T47D (cell line): Measurements from ENCODE around the gene CFL1.

Experiments used
- DNase-seq, 2 experiments: peaks; one replicate each; pipeline versions ENCODE4 v3.0.0 to v3.0.0-alpha.2; 2011 to 2012; ENCODE audit warnings: low read depth in 1 of 2, low spot score in 1 of 2
- JUND ChIP-seq: IDR thresholded peaks from 2 replicates; pipeline ENCODE4 v1.6.1; 2012; ENCODE audit warnings: low read depth
- in situ Hi-C: cut with HindIII; loops from 2 replicates; pipeline ENCODE4 v1.10.0; 2016; ENCODE audit warnings: low sequenced_read_pairs, low pct_unique_long_range_greater_than_20kb

Gene CFL1

GRCh38 chr11:65870706-65871681 is 13.0 kb upstream of the CFL1 start:
- in situ Hi-C loops = no loop called here
- TF ChIP-seq JUND = no peak

GRCh38 chr11:65870307-65870658 is 12.3 kb upstream of the CFL1 start:
- in situ Hi-C loops = no loop called here
- DNase-seq = no peak
- TF ChIP-seq JUND = no peak

More at GRCh38 chr11:65870706-65871681, 13.0 kb upstream of the CFL1 start:
- no peak for DNase-seq

DNA sequence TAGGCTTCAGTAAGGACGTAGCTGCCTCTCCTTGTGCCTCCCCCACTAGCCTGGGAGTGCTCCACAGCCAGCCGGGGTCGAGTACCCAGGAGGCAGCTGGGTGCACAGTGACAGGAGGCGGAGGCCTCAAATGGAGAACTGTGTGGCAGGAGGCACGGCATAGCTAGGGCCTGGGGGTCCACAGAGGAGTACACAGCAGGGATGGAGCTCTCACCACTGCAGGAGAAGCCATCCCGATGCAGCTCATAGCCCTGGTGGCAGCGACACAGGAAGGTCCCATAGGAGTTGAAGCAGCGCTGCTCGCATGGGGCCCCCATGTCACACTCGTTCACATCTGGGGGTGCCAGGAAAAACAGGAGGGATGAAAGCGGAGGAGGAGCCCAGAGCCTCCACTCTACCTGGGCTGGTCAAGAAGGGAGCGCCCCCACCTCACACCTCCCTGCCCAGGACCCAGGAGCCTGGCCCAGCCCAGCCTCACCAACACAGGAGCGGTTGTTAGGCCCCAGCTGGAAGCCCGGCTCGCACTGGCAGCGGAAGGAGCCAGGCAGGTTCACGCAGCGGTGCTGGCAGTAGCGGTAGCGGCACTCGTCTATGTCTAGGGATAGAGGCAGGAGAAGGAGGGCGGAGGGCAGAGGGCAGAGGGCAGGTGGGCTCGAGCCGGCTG is 11.8 kb upstream of the CFL1 start:
- TF ChIP-seq JUND = no peak
- DNase-seq = no peak
- in situ Hi-C loops = no loop called here

GRCh38 chr11:65868907-65869306 is 10.9 kb upstream of the CFL1 start:
- in situ Hi-C loops = no loop called here
- no peak for DNase-seq
- no peak for TF ChIP-seq JUND

DNA sequence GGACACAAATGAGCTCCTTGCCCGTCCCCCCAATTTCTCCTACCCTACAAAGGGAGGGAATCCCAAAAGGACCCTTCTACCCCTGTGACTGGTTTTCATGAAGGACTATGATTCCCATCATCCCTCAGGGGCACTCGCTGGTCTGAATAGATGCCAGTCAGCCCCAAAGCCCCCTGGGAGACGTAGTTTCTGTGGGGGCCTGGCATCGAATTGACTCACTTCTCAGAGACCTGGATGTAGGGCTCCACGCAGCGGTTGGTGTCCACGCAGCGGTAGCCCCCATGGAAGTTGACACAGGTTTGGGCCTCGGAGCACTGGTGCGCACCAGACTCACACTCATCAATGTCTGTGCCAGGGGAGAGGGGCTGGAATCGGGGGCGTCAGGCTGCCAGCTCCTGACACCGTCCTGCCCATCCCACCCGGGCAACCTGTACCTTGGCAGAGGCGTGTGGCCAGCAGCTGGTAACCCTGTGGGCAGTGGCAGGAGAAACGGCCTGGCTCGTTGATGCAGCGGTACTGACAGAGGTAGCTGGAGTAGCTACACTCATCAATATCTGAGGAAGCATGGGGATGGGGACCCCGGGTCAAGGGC is 10.2 kb upstream of the CFL1 start:
- in situ Hi-C loops = no loop called here
- TF ChIP-seq JUND = no peak
- DNase-seq = peak in 1 of 2 experiments; percentile 52

DNA sequence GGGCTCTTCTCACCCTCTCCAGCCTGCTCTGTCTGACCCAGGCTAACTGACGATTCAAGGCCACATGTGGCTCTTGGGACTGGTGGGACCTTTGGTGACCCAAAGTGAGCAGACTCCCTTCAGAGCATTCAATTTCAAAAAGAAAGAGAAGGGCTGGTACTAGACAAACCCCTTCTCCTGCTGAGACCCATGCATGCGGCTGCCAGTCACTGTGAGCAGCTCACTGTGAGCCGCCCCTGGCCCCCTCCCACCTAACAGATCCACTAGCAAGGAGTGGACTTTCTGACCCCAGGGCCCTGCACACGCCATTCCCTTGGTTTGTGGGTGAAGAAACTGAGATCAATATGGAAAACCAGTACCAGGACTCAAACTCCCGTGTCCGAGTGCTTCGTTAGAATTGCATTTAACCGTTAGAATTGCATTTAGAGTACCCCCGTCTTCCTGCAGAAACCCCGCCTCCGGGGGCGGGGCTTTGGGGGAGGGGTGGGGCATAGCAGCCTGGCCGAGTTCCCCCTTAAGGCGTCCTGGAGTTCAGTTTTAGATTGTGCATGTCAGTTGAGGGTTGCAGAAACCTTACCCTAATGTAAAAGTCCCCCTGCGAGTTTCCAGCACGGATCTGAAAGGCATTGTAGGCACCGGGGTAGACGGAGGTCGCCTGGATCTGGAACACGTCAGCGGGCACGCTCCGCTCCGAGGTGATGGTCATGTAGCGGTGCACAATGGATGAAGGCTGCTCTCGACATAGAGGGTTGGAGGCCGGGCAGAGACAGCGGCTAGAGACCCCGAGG is 9.5 kb upstream of the CFL1 start:
- DNase-seq = no peak
- in situ Hi-C loops = no loop called here
- TF ChIP-seq JUND = no peak

DNA sequence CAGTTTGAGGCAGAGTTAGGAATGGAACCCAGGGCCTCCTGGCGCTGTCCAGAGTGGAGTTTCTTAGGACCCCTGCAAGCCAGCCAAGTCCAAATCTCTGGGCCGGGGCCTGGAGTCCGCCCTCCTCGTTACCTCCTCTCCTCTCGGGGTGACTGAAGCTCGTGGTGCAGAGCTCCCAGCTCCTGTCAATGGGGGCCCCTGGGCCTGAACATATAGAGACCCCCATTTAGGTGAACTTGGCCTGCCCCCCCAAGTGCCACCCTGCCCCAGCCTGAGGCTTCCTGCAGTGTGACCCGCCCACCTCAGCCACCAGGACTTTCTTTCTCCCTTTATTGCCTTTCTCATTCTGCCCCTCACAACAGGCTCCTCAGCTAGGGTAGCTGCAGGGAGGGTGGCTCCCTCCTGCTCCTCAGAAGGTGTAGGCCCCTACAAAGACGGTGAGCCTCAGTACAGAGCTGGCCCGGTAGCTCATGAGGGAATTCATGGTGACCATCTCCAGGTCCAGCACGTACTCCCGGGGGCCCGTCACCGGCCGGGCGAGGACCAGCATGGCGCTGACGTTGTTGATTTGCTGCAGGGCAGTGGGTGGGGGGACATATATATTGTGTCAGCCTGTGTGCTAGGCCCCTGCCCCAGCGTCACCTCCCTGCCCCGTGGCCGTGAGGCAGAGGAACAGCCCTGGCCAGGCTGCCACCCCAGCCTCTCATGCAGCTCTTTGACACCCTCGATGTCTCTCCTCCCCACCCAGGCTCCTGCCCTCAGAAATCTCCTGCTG is 8.7 kb upstream of the CFL1 start:
- no peak for TF ChIP-seq JUND
- in situ Hi-C loops = no loop called here
- no peak for DNase-seq

GRCh38 chr11:65865550-65866172 is 7.7 kb upstream of the CFL1 start:
- DNase-seq = no peak
- no peak for TF ChIP-seq JUND
- in situ Hi-C loops = no loop called here

DNA sequence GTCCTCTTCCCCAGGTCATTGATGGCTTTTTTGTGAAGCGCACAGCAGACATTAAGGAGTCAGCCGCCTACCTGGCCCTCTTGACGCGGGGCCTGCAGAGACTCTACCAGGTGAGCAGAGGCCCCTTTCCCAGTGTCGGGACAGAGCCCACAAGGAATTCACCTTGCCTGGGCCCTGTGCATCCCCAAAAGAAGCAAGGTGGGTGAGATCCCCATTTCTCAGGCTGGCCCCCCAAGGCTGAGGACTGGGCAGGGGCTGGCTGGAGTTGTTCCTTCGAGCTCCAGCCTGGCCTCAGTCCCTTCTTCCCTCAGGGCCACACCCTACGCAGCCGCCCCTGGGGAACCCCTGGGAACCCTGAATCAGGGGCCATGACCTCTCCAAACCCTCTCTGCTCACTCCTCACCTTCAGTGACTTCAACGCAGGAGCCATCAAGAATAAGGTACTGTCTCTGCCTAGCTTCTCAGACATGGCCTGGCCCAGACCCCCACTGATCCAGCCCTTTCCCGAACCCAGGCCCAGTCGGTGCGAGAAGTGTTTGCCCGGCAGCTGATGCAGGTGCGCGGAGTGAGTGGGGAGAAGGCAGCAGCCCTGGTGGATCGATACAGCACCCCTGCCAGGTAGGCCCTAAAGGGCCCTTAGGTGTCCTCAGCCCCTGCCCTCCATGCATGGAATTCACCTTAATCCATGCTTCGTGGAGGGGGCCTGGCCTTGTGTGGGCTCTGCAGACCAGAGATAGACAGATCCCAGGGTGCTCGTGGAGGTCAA is 6.9 kb upstream of the CFL1 start:
- DNase-seq = no peak
- in situ Hi-C loops = no loop called here
- no peak for TF ChIP-seq JUND

DNA sequence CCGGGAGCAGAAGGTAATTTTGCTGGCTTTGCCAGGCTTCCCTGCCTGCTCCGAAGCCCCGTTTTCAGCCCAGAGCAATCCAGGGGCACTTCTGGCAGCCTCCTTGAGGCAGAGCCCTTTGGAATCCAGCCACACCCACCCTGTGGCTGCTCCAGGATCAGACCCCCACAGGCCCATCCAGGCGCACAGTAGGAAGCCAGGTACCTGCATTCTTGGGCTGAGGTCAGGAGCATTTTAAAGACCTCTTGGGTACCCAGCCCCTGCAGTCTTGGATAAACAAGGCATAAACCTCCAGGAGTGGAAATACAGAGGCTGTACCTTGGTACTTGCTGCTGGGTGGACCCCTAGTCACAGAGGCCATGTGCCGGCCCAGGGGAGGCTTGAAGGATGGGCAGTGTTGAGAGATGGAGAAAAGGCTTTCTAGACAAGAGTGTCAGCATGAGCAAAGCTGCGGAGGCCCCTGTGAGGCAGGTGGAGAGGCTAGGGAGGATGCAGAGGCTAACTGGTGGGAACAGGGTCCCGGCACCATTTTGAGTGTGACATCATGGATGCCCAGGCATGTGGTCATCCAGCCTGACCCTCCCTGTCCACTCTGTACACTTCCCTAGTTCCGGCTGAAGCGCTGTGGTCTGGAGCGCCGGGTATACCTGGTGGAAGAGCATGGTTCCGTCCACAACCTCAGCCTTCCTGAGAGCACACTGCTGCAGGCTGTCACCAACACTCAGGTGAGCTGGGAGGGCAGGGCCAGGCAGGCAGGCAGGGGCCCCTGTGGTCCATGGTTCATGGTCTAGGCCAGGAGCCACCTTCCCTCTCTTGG is 6.1 kb upstream of the CFL1 start:
- DNase-seq = no peak
- TF ChIP-seq JUND = no peak
- in situ Hi-C loops = no loop called here
